SK-N-MC (cell line): ENCODE results near the gene KLHL29.

Experiments used
- DNase-seq: peaks from one replicate; pipeline ENCODE4 v3.0.0-alpha.2; 2011; ENCODE audit warnings: low read depth, low spot score
- H3K27ac ChIP-seq: fragments of 200-600 bp; sonication (generic); 2 replicates; pipeline ENCODE4 v1.5.1; 2016; ENCODE audit warnings: mixed run types
- H3K36me3 ChIP-seq: fragments of 200-600 bp; sonication (generic); 2 replicates; pipeline ENCODE4 v1.6.1; 2017; ENCODE audit warnings: antibody characterized with exemption, low read length, mixed read lengths; ENCODE audit not compliant: insufficient read depth
- H3K4me3 ChIP-seq: fragments of 200-600 bp; sonication (generic); 2 replicates; pipeline ENCODE4 v1.5.1; 2016
- H3K9ac ChIP-seq: fragments of 200-600 bp; sonication (generic); 2 replicates; pipeline ENCODE4 v1.8.0; 2017; ENCODE audit warnings: mixed run types, mixed read lengths; ENCODE audit not compliant: insufficient read length
- H3K9me3 ChIP-seq: fragments of 200-600 bp; sonication (generic); 2 replicates; pipeline ENCODE4 v1.6.1; 2017; ENCODE audit warnings: low read depth, mild to moderate bottlenecking, antibody characterized with exemption, low read length, moderate library complexity, mixed read lengths
- EZH2 ChIP-seq: fragments of 200-600 bp; sonication (generic); IDR thresholded peaks from one replicate; pipeline ENCODE4 v1.6.1; 2017; ENCODE audit warnings: antibody characterized with exemption
- FOXP2 ChIP-seq: optimal IDR thresholded peaks from 2 replicates; pipeline ENCODE3; 2011; ENCODE audit warnings: mild to moderate bottlenecking, moderate library complexity; ENCODE audit not compliant: insufficient read depth; ENCODE audit errors: extremely low read length, control extremely low read depth
- POLR2AphosphoS5 ChIP-seq: IDR thresholded peaks from 2 replicates; pipeline ENCODE4 v1.6.1; 2012; ENCODE audit warnings: mild to moderate bottlenecking, low read depth, low read length, borderline replicate concordance

The KLHL29 gene

GRCh38 chr2:23695214-23695889 lies 310.4 kb downstream of the KLHL29 start:
- TF ChIP-seq POLR2AphosphoS5 (no peak), EZH2 (no peak), FOXP2 (no peak)
- Histone ChIP-seq H3K9ac (no peak overlapping the region), H3K27ac (no peak overlapping the region), H3K36me3 (peaks cover 26% of the 10 kb centered on the region), H3K4me3 (no peak overlapping the region), H3K9me3 (0 out of 2 replicates have a peak, but pooled peaks cover 2% of the 10 kb centered on the region)
- DNase-seq: no peak

DNA sequence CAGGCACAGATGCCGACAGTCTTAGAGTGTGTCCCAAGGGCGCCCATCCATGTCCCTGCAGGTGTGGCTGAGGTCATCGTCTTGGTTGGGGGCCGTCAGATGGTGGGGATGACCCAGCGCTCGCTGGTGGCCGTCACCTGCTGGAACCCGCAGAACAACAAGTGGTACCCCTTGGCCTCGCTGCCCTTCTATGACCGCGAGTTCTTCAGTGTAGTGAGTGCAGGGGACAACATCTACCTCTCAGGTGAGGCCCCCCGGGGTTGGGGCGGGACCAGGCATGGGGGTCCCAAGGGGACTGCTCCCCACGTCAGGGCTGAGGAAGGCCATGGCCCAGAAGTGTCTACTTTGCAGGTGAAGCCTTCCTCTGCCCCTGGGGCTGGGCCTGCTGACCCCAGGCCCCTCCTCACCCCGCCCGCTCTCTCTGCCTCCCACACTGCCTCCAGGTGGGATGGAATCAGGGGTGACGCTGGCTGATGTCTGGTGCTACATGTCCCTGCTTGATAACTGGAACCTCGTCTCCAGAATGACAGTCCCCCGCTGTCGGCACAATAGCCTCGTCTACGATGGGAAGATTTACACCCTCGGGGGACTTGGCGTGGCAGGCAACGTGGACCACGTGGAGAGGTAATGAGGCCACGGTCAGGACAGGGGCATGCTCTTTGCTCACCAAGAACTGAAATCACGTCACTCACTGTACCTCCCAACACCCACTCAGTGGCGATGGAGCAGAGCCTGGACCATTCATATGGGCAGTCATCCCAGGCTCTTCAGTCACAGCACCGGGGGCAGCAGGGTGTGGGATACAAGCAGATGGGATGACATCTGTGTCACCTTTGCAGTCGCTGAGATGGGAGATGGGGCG lies 311.1 kb downstream of the KLHL29 start:
- Histone ChIP-seq H3K27ac (no peak overlapping the region), H3K9me3 (0 out of 2 replicates have a peak, but pooled peaks cover 2% of the 10 kb centered on the region), H3K4me3 (no peak overlapping the region), H3K36me3 (peaks cover 26% of the 10 kb centered on the region), H3K9ac (no peak overlapping the region)
- DNase-seq: no peak
- TF ChIP-seq FOXP2 (no peak), EZH2 (no peak), POLR2AphosphoS5 (no peak)

GRCh38 chr2:23696752-23697045 lies 311.7 kb downstream of the KLHL29 start:
- H3K36me3 ChIP-seq: peaks cover 26% of the 10 kb centered on the region
- H3K9ac ChIP-seq: no peak overlapping the region
- H3K9me3 ChIP-seq: 0 out of 2 replicates have a peak, but pooled peaks cover 2% of the 10 kb centered on the region
- no peak for DNase-seq
- no peak overlapping the region for H3K27ac ChIP-seq
- TF ChIP-seq FOXP2 (no peak), EZH2 (no peak), POLR2AphosphoS5 (no peak)
- H3K4me3 ChIP-seq: no peak overlapping the region

DNA sequence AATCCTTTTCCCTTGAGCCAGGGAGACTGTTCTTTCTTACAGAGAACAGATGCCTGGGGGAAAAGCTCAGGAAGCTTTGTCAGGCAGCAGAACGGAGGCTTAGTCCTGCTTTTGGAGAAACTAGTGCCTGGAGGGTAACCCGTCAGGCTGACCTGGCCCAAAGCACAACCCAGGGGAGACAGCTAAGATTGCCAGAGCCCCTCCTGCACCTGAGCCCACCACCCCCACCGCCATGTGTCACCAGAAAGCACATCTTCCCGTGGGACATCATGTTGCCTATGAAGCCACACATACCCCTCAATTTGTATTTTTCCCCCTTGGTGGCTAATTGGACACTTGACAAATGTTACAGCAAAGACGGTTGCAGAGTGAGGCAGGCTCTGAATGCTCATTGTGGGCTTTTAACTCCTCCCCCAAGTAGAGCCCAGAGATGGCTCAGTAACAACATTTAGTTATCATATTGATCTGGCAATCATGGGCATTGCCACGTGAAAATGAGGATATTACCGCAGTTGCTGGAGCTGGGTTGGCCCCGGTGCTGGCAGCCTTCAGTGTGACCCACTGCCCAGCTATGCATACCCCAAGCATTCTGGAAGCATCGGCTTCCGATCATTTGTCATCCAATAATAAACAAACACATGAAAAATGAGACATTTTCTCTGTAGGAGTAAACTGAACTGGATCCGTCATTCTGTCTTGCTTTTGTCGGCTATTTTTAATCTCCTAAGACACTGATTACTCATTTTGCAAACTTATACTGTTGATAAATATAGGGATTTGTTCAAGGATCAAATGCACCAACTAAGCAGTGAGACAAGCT lies 312.5 kb downstream of the KLHL29 start:
- H3K9ac ChIP-seq: no peak overlapping the region
- no peak overlapping the region for H3K27ac ChIP-seq
- TF ChIP-seq EZH2 (no peak), POLR2AphosphoS5 (no peak)
- 0 out of 2 replicates have a peak, but pooled peaks cover 2% of the 10 kb centered on the region for H3K9me3 ChIP-seq
- H3K36me3 ChIP-seq: peaks cover 26% of the 10 kb centered on the region
- no peak overlapping the region for H3K4me3 ChIP-seq
- DNase-seq: no peak

- 0 out of 2 replicates have a peak, but pooled peaks cover 2% of the 10 kb centered on the region for H3K9me3 ChIP-seq
- no peak overlapping the region for H3K9ac ChIP-seq
- no peak overlapping the region for H3K27ac ChIP-seq
- peaks cover 26% of the 10 kb centered on the region for H3K36me3 ChIP-seq
- no peak overlapping the region for H3K4me3 ChIP-seq
- TF ChIP-seq FOXP2: no peak
- TF ChIP-seq POLR2AphosphoS5: no peak
- TF ChIP-seq EZH2: no peak
- DNase-seq: no peak
These were observed 313.2 kb downstream of the KLHL29 start for GRCh38 chr2:23698116-23698693.

- H3K9me3 ChIP-seq: 0 out of 2 replicates have a peak, but pooled peaks cover 2% of the 10 kb centered on the region
- H3K9ac ChIP-seq: no peak overlapping the region
- H3K36me3 ChIP-seq: peaks cover 26% of the 10 kb centered on the region
- no peak overlapping the region for H3K27ac ChIP-seq
- peak overlapping the region; percentile 37; the same call in 1 of the 2 replicates for H3K4me3 ChIP-seq
- TF ChIP-seq FOXP2 (no peak), POLR2AphosphoS5 (no peak), EZH2 (no peak)
- peak; percentile 85 for DNase-seq
These were observed 314.0 kb downstream of the KLHL29 start for GRCh38 chr2:23698721-23699579.

- 0 out of 2 replicates have a peak, but pooled peaks cover 2% of the 10 kb centered on the region for H3K9me3 ChIP-seq
- no peak overlapping the region for H3K4me3 ChIP-seq
- H3K36me3 ChIP-seq: peaks cover 26% of the 10 kb centered on the region
- no peak for DNase-seq
- H3K27ac ChIP-seq: no peak overlapping the region
- TF ChIP-seq FOXP2: no peak
- no peak for TF ChIP-seq POLR2AphosphoS5
- no peak for TF ChIP-seq EZH2
- H3K9ac ChIP-seq: no peak overlapping the region
These were observed 314.6 kb downstream of the KLHL29 start for GRCh38 chr2:23699580-23699925.
